ELR (cell line): ENCODE measurements around the gene SUOX.

Source experiments
- DNase-seq: peaks from one replicate; pipeline ENCODE4 v3.0.0-alpha.2; 2015; ENCODE audit warnings: low read depth

Gene SUOX

DNA sequence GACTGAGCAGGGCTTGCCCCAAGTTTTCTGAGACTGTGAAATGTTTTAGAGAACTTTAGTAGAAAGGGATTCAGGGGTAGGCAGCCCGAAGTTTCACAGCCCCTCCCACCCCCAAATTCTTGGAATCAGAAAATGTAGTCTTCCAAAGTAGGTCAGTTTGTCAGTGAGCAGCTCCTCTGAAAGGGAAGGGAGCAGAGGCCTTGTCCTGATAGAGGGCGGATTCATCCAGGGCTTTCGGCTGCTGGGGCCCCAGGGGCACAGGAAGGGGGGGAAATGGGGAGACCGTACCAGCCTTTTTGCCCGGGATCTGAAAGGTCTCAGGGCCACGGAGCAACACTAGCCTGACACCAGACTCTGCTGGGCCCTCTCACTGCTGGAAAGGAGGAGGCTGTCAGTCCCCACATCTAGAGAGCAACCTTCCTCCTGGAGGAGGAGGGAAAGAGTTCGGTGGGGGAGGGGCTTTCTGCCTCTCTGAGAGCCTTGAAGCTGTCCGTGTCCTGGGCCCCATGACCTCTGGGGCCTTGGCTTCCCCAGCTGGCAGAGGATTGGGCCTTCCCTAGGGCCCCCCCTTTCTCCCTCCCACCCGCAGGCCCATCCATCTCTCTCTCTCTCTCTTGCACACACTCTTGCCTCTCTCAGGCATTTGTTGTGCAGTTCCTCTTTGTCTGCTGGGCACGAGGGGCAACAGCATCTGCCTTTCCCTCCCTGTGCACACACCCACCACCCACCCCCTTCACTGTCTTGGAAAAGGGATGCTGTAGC is 23.5 kb downstream of the SUOX start, which contains the start of gene IKZF4:
IKZF4 (plus strand) TSS at position 621 of the 762 bp plus-strand sequence. CDS start 451 bp downstream, outside the sequence.
- no peak for DNase-seq

DNA sequence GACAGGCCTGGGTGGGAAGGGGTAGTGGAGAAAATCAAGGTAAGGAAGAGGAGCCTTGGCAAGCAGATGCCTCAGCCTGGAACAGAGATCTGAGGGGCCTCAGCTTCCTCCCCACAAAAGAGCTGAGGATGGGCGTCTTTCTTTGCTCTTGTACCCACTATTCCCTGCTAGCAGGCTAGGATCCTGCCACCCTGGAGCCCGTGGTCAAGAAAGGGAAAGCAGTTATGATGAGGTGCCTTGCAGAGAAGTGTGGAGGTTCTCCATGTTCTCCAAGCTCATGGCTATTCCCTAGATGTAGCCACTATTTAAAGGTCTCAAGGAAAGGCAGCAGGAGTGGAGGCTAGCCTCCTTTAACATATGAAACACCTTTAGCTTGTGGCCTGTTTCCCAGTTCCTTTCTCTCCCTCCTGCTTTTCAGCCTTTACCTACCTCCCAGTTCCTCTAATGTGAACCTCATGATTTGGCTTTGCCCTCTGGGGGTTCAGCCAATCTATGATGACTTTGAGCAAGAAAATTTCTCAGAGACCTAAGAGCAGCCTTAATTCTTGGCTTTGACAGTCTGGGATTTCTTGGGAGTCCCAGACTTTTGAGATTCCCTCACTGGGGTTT is 24.9 kb downstream of the SUOX start:
- DNase-seq = no peak

DNA sequence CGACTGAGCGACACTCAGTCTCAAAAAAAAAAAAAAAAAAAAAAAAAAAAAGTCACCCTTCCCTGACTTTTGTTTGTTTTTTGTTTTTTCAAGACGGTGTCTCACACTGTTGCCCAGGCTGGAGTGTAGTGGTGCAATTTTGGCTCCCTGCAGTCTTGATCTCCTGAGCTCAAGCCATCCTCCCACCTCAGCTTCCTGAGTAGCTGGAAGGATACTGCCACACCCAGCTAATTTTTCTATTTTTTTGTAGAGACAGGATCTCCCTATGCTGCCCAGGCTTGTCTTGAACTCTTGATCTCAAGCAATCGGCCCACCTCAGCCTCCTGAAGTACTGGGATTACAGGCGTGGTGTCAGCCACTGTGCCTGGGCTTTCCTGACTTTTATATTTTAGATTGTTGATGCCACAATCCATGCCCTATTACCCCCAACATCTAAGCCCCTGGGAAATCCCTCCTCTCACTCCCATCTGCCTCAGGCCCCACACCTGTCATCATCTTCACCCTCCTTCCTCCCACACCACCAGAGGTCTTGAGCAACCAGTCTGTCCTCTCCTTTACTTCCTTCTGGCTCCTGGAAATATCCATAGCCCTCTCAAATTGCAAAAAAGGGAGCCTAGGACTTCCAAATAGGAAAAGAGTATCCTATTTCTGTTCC is 31.6 kb downstream of the SUOX start:
- no peak for DNase-seq

DNA sequence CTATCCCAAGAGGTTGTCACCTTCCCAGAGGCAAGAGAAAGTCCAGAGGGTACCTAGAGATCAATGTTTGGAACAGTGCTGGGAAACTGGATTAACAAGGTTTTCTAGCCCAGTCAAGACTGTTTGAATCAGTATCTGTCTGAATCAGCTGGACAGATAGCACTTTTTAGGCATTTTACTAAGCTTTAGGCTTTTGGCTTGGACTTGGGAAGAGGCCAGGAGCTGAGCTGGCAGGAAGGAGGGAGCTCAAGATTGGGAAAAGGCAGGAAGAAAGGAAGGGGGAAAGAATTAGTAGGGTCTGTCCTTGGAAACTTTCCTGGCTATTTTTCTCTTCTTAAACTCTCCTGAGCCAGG is 32.1 kb downstream of the SUOX start:
- DNase-seq = peak; percentile 18

DNA sequence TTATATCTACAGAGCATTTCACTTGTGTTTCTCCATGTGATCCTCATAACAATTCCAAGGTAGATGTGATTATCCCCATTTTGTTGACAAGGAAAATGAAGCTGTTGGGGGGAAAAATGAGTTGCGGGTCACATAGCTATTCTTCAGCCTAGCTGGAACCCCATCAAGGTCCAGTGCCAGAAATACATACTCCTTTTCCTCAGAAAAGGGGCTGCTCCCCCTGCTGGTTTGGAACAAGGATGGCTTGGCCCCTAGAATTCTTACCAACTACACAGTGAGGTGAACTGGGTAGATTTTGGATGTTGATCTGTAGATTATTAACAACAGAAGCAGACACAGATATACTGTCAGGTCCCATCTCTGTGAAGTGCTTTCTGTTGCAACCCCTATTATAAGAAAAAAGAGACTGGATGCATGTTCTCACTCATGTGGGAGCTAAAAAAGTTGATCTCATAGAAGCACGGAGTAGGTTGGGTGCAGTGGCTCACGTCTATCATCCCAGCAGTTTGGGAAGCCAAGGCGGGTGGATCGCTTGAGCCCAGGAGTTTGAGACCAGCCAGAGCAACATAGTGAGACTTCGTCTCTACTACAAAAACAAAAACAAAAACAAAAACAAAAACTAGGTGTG is 32.7 kb downstream of the SUOX start:
- DNase-seq = peak; percentile 77

DNA sequence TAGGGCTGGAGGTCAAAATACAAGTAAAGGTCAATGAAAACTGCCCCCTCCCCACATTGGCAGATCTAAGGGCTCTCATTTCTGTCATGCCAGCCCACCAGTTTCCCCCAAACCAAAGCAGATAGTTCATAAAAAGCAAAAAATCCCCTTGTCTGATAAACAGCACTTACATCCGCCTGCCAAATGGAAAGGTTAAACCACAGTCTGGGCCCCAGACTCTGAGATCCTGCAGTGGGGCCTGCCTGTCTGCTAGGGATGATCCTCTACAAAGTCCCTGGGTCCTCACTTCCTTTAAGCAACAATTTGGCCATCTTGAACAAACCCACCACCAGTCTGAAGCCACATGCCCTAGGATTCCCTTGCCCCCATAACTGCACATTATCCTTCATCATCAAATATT is 34.9 kb downstream of the SUOX start:
- no peak for DNase-seq

DNA sequence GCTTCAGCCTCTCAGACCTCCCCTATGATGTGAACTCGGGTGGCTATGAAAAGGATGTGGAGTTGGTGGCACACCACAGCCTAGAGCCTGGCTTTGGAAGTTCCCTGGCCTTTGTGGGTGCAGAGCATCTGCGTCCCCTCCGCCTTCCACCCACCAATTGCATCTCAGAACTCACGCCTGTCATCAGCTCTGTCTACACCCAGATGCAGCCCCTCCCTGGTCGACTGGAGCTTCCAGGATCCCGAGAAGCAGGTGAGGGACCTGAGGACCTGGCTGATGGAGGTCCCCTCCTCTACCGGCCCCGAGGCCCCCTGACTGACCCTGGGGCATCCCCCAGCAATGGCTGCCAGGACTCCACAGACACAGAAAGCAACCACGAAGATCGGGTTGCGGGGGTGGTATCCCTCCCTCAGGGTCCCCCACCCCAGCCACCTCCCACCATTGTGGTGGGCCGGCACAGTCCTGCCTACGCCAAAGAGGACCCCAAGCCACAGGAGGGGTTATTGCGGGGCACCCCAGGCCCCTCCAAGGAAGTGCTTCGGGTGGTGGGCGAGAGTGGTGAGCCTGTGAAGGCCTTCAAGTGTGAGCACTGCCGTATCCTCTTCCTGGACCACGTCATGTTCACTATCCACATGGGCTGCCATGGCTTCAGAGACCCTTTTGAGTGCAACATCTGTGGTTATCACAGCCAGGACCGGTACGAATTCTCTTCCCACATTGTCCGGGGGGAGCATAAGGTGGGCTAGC is 37.7 kb downstream of the SUOX start:
- no peak for DNase-seq

DNA sequence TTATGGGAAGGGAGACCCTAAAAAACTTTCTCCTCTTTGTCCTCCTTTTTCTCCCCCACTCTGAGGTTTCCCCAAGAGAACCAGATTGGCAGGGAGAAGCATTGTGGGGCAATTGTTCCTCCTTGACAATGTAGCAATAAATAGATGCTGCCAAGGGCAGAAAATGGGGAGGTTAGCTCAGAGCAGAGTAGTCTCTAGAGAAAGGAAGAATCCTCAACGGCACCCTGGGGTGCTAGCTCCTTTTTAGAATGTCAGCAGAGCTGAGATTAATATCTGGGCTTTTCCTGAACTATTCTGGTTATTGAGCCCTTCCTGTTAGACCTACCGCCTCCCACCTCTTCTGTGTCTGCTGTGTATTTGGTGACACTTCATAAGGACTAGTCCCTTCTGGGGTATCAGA is 40.1 kb downstream of the SUOX start:
- no peak for DNase-seq

DNA sequence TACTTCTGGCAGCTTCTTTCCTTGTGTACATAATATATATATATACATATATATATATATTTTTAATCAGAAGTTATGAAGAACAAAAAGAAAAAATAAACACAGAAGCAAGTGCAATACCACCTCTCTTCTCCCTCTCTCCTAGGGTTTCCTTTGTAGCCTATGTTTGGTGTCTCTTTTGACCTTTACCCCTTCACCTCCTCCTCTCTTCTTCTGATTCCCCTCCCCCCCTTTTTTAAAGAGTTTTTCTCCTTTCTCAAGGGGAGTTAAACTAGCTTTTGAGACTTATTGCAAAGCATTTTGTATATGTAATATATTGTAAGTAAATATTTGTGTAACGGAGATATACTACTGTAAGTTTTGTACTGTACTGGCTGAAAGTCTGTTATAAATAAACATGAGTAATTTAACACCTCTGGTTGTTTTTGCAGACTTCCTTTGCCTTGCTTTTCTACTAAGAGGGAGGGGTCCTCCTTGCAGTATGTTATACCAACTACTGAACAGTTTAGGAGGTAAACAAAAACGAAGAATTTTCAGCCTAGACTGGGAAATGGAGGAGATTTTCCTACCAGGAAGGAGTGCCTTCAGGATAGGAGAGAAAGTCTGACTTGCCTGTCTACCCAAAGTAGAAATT is 41.1 kb downstream of the SUOX start:
- DNase-seq = no peak

DNA sequence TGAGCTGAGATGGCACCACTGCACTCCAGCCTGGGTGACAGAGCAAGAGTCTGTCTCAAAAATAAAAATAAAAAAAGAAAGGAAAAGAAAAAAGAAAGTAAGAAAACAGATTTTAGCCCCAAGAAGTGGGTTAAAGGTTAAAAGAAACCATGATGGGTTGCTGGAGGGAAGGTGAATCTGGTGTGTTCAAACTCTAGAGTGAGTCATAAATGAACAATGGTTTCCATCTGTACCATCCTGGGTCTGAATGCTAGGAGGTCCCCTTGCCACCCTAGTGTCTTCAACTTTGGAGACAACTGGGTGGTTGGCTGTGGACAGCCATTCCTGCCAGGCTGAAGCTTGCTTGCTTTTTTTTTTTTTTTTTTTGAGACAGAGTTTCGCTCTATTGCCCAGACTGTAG is 43.1 kb downstream of the SUOX start:
- peak; percentile 11 for DNase-seq

DNA sequence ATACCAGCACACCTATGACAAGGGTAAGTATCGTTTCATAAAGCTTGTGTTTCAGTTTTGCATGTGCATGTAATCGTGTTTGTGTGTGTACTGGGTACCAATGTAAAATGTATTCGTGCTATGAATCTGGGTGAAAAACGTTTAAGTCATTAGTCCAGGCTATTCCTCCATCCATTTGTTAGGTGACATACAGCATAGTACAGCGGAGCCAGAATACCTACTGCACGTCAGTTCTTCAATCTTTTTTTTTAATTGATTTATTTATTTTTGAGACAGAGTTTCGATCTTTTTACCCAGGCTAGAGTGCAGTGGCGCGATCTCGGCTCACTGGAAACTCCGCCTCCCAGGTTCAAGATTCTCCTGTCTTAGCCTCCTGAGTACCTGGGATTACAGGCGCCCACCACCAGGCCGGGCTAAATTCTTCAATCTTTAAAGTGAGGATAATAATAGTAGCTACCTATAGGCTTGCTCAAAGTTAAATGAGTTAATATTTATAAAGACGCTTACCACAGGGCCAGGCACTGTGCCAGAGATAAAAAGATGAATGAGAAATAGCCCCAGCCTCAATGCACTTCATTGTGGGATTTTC is 44.0 kb downstream of the SUOX start:
- no peak for DNase-seq

DNA sequence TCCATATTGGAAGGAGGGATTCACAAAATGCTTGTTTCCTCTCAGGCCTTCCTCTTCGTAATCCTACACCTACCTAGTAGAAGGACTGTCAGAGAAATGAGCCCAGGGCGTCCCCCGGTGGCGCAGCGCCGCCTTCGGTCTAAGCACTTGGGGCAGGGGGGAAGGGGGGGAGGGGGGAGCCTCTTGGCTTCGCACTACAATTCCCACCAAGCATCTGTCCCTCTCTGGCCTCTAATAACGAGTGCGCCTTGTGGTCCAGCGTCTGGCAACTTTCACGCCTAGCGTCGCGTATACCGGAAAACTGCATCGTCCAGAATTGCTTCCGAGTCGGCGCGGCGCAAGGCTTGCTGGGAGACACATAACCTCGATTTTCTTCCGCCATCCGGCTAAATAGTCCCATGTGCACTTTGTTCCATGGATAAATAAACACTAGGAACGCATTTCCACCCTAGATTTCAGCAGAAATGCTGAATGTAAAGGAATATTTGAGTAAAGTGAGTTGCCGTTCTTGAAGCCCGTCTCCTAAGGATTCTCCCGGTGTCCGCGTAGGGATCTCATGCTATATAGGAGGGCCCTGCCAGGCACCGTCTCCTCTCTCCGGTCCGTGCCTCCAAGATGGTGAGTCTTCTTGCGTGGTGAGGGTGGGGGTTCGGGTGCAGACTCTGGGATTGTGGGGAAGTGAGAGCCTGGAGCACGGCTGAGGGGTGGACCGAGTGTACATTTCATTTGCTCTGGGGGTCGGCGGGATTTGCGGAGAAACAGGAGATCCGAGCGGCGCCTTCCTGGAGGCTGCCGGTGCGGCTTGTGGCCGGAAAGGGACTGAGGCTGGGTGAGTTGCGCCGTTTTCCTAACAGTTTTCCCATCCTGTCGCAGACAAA is 44.7 kb downstream of the SUOX start, which contains the start of gene RPS26:
RPS26 (plus strand) TSS at position 367 of the 878 bp plus-strand sequence; CDS start at position 616, 249 bp downstream.
- peak; percentile 100 for DNase-seq

DNA sequence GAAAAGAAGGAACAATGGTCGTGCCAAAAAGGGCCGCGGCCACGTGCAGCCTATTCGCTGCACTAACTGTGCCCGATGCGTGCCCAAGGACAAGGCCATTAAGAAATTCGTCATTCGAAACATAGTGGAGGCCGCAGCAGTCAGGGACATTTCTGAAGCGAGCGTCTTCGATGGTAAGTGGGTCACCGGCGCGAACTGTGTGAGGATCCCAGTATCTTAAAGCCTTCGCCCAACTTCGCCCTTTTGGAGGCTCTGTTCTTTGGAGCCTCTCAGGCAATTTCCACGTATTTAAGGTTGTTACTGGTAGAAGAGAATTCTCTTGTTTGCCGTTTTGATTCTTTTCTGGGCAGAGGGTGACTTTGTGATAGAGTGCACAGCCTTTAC is 45.3 kb downstream of the SUOX start:
- peak; percentile 14 for DNase-seq

DNA sequence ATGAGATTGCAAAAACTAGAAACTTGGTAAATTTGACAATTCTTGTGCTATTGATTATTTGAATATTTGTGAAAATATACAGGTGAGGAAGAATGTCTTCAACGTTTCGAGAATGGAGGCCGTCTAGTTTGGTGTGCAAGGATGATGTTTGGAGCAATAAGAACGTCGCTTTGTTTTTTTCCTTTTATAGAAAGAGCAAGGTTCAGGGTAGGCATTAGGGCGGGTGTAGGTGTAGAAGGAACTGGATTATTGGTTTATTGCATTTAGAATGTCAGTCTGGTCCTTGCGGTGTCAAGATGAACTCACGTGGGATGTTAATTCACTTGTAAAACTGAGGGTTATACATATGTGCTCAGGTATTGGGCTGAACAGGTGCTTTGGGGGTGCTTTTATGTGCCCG is 45.8 kb downstream of the SUOX start:
- no peak for DNase-seq

DNA sequence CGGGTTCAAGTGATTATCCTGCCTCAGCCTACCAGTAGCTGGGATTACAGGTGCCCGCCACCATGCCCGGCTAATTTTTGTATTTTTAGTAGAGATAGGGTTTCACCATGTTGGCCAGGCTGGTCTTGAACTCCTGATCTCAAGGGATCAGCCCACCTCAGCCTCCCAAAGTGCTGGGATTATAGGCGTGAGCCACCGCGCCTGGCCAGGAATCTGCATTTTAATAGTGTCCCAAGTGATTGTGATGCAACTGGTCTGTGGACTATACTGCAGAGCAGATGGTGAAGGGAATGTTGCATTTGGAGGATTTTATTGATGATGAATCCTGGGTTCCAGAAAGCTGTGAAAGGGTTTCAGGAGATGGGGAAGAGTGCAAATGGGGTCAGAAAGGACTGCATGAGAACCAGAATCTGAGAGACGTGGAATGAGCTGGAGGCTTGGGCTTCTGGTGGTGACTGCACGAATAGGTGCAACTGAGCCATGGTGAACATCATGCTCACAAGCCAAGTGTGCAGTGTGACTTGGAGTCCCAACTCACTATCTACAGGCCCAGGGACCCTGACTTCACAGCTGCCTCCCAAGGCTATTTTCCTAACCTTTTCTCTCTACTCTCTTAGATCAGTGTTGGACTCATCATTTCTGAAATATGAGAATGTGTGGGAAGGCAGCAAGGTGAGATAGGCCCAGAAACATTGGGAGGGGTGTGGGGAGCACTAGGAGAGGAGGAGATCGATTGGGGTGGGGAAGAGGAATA is 49.1 kb downstream of the SUOX start:
- DNase-seq = peak; percentile 33

DNA sequence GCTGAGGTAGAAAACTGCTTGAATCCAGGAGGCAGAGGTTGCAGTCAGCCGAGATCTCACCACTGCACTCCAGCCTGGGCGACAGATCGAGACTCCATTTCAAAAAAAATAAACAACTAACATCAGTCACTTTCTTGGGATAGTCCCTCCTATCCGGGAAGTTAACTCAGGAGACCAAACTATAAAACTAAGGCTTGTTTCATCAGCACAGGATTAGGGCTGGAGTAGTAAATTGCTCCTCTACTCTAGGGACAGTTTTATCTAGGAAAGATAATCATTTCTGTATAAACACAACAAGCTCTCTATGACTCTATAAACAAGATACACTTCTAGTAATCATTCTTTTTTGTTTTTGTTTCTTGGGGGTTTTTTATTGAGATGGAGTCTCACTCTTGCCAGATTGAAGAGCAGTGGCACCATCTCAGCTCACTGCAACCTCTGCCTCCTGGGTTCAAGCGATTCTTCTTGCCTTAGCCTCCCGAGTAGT is 56.4 kb downstream of the SUOX start:
- DNase-seq = no peak
